HepG2 (cell line): ENCODE results near the gene CCDC57.

Source experiments
- ARNT2 ChIP-seq: sonication (generic); formaldehyde crosslinking; IDR thresholded peaks from 2 replicates; pipeline ENCODE4 v1.8.0; 2022; ENCODE audit warnings: mild to moderate bottlenecking, low read depth, missing genetic modification reagents, moderate library complexity
- BHLHE40 ChIP-seq: IDR thresholded peaks from 2 replicates; pipeline ENCODE4 v1.6.1; 2011; ENCODE audit warnings: low read length, improper control_type of control experiment
- SIX4 ChIP-seq: sonication (generic); formaldehyde crosslinking; IDR thresholded peaks from 2 replicates; pipeline ENCODE4 v1.4.0; 2020; ENCODE audit warnings: missing genetic modification reagents
- TAF1 ChIP-seq: sonication (generic); formaldehyde crosslinking; IDR thresholded peaks from 2 replicates; pipeline ENCODE4 v1.4.0; 2020; ENCODE audit warnings: missing genetic modification reagents
- TBP ChIP-seq: sonication (generic); formaldehyde crosslinking; IDR thresholded peaks from 2 replicates; pipeline ENCODE4 v1.5.0; 2020; ENCODE audit warnings: missing genetic modification reagents
- TF ChIP-seq, protein P1 (sequence below): sonication (generic); formaldehyde crosslinking; IDR thresholded peaks from 2 replicates; pipeline ENCODE4 v1.5.0; 2020; ENCODE audit warnings: mild to moderate bottlenecking, missing genetic modification reagents, moderate library complexity
- TF ChIP-seq, protein P2 (sequence below): sonication (generic); formaldehyde crosslinking; IDR thresholded peaks from 2 replicates; pipeline ENCODE4 v1.5.0; 2020; ENCODE audit warnings: missing genetic modification reagents

DNA sequence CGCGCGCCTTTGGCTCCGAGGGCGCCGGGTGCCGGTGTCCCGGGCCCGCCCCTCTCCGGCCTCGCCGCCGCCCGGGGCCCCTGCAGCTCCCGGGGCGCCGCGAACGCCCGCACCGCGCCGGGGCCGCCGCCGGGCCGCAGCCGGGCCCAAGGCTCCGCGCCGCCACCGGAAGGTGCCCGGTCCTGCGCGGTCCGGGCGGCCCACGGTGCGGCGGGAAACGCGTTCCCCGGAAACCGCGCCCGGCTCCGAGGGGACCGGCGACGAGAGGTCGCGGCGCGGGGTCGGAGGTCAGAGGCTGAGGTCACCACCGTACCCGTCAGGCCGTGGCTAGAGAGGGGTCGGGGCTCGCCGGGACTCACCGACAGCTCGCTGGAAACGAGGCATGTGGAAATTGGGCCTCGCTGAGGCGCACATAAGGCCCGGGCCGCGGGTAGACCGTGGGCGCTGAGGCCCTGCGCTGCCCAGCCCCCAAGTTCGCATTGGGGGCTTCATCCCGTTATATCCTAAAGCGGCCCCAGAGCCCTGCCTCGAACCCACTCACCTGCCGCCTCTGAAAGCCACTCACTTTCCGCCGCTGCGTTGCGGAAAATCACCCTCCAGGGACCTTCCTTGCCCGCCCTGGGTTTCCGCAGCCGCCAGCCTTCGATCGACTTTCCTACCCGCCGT is 146.9 kb downstream of the CCDC57 start, which contains the start of gene DUS1L:
- TF ChIP-seq ARNT2 (CRISPR knock-in tag) (peak; percentile 85; the same call in 1 of the 2 replicates), TAF1 (CRISPR knock-in tag) (peak; percentile 89), TBP (CRISPR knock-in tag) (no peak), BHLHE40 (peak; percentile 51; the same call in 1 of the 2 replicates), SIX4 (CRISPR knock-in tag) (peak; percentile 60; the same call in 1 of the 2 replicates)
- TF ChIP-seq, protein P1, sequence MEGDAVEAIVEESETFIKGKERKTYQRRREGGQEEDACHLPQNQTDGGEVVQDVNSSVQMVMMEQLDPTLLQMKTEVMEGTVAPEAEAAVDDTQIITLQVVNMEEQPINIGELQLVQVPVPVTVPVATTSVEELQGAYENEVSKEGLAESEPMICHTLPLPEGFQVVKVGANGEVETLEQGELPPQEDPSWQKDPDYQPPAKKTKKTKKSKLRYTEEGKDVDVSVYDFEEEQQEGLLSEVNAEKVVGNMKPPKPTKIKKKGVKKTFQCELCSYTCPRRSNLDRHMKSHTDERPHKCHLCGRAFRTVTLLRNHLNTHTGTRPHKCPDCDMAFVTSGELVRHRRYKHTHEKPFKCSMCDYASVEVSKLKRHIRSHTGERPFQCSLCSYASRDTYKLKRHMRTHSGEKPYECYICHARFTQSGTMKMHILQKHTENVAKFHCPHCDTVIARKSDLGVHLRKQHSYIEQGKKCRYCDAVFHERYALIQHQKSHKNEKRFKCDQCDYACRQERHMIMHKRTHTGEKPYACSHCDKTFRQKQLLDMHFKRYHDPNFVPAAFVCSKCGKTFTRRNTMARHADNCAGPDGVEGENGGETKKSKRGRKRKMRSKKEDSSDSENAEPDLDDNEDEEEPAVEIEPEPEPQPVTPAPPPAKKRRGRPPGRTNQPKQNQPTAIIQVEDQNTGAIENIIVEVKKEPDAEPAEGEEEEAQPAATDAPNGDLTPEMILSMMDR (CRISPR knock-in tag), result peak; percentile 42
- TF ChIP-seq, protein P2, sequence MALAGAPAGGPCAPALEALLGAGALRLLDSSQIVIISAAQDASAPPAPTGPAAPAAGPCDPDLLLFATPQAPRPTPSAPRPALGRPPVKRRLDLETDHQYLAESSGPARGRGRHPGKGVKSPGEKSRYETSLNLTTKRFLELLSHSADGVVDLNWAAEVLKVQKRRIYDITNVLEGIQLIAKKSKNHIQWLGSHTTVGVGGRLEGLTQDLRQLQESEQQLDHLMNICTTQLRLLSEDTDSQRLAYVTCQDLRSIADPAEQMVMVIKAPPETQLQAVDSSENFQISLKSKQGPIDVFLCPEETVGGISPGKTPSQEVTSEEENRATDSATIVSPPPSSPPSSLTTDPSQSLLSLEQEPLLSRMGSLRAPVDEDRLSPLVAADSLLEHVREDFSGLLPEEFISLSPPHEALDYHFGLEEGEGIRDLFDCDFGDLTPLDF, result no peak
